OCI-LY1 (cell line): ENCODE measurements around the gene KCTD5.

ENCODE experiments used
- H2AFZ ChIP-seq: fragments of 200-600 bp; sonication (generic), shearing (Covaris generic); 2 replicates; pipeline ENCODE4 v1.6.0; 2014; ENCODE audit warnings: antibody characterized with exemption, mild to moderate bottlenecking, low read length
- H3F3A ChIP-seq: fragments of 200-600 bp; sonication (generic), shearing (Covaris generic); 2 replicates; pipeline ENCODE4 v1.6.0; 2014; ENCODE audit warnings: mild to moderate bottlenecking, antibody characterized with exemption, low read length, moderate library complexity; ENCODE audit not compliant: insufficient read depth
- H3K27ac ChIP-seq: fragments of 200-600 bp; sonication (generic); 2 replicates; pipeline ENCODE4 v1.5.1; 2014; ENCODE audit warnings: low read length, mixed run types, mild to moderate bottlenecking, low read depth; ENCODE audit not compliant: poor library complexity, severe bottlenecking
- H3K27me3 ChIP-seq: fragments of 200-600 bp; sonication (generic); 2 replicates; pipeline ENCODE4 v1.6.0; 2014; ENCODE audit warnings: antibody characterized with exemption, mild to moderate bottlenecking, low read length, moderate library complexity; ENCODE audit not compliant: insufficient read depth
- H3K36me3 ChIP-seq: fragments of 200-600 bp; sonication (generic); 2 replicates; pipeline ENCODE4 v1.6.1; 2014; ENCODE audit warnings: mild to moderate bottlenecking, antibody characterized with exemption, low read length, moderate library complexity, mixed read lengths; ENCODE audit not compliant: insufficient read depth
- H3K4me1 ChIP-seq: fragments of 200-600 bp; sonication (generic); 2 replicates; pipeline ENCODE4 v1.5.1; 2014; ENCODE audit warnings: mild to moderate bottlenecking, low read length, moderate library complexity; ENCODE audit not compliant: insufficient read depth, severe bottlenecking
- H3K4me2 ChIP-seq: fragments of 200-600 bp; sonication (generic), shearing (Covaris generic); 2 replicates; pipeline ENCODE4 v1.6.1; 2014; ENCODE audit warnings: low read length
- H3K4me3 ChIP-seq: fragments of 200-600 bp; sonication (generic); 2 replicates; pipeline ENCODE4 v1.5.1; 2014; ENCODE audit warnings: low read length, low read depth, mild to moderate bottlenecking, mixed read lengths; ENCODE audit not compliant: poor library complexity, severe bottlenecking
- H3K79me2 ChIP-seq: fragments of 200-600 bp; shearing (Covaris generic); 2 replicates; pipeline ENCODE4 v1.6.1; 2016; ENCODE audit warnings: mixed run types, low read length, mixed read lengths; ENCODE audit not compliant: insufficient read depth
- H3K9ac ChIP-seq: fragments of 200-600 bp; sonication (generic), shearing (Covaris generic); 2 replicates; pipeline ENCODE4 v1.6.1; 2014; ENCODE audit warnings: mild to moderate bottlenecking, low read length, mixed read lengths
- H3K9me2 ChIP-seq: fragments of 200-600 bp; sonication (generic), shearing (Covaris generic); 2 replicates; pipeline ENCODE4 v1.6.1; 2014; ENCODE audit warnings: low read depth, mild to moderate bottlenecking, low read length, mixed read lengths
- H3K9me3 ChIP-seq: fragments of 200-600 bp; shearing (Covaris generic); 2 replicates; pipeline ENCODE4 v1.6.1; 2014; ENCODE audit warnings: low read length, mixed read lengths
- H4K20me1 ChIP-seq: fragments of 200-600 bp; sonication (generic), shearing (Covaris generic); 2 replicates; pipeline ENCODE4 v1.6.0; 2016; ENCODE audit warnings: mild to moderate bottlenecking, low read length; ENCODE audit not compliant: insufficient read depth
- EZH2 ChIP-seq: fragments of 200-600 bp; sonication (generic), shearing (Covaris generic); IDR thresholded peaks from 2 replicates; pipeline ENCODE4 v1.8.0; 2017; ENCODE audit warnings: borderline replicate concordance, mixed run types, mild to moderate bottlenecking, antibody characterized with exemption, low read length, moderate library complexity, mixed read lengths
- TF ChIP-seq, protein P1 (sequence below): fragments of 200-600 bp; sonication (generic), shearing (Covaris generic); IDR thresholded peaks from 2 replicates; pipeline ENCODE4 v1.5.1; 2017; ENCODE audit warnings: mild to moderate bottlenecking, antibody characterized with exemption, low read length, moderate library complexity, mixed read lengths

KCTD5 gene

GRCh38 chr16:2702871-2703745, 20.8 kb downstream of the KCTD5 start:
- Histone ChIP-seq H3K36me3 (peaks cover 25% of the 10 kb centered on the region), H2AFZ (no peak overlapping the region), H3K79me2 (no peaks in the 10 kb centered on the region), H3K27me3 (no peaks in the 10 kb centered on the region), H4K20me1 (no peaks in the 10 kb centered on the region), H3F3A (no peaks in the 10 kb centered on the region), H3K4me3 (no peak overlapping the region), H3K9ac (no peak overlapping the region), H3K27ac (no peak overlapping the region), H3K9me3 (no peaks in the 10 kb centered on the region), H3K4me2 (no peak overlapping the region), H3K9me2 (no peaks in the 10 kb centered on the region), H3K4me1 (no peaks in the 10 kb centered on the region)
- TF ChIP-seq EZH2, result no peak
- TF ChIP-seq, protein P1, sequence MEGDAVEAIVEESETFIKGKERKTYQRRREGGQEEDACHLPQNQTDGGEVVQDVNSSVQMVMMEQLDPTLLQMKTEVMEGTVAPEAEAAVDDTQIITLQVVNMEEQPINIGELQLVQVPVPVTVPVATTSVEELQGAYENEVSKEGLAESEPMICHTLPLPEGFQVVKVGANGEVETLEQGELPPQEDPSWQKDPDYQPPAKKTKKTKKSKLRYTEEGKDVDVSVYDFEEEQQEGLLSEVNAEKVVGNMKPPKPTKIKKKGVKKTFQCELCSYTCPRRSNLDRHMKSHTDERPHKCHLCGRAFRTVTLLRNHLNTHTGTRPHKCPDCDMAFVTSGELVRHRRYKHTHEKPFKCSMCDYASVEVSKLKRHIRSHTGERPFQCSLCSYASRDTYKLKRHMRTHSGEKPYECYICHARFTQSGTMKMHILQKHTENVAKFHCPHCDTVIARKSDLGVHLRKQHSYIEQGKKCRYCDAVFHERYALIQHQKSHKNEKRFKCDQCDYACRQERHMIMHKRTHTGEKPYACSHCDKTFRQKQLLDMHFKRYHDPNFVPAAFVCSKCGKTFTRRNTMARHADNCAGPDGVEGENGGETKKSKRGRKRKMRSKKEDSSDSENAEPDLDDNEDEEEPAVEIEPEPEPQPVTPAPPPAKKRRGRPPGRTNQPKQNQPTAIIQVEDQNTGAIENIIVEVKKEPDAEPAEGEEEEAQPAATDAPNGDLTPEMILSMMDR, result no peak

- no peaks in the 10 kb centered on the region for H4K20me1 ChIP-seq
- H3K79me2 ChIP-seq, result no peaks in the 10 kb centered on the region
- H3K4me3 ChIP-seq, result no peak overlapping the region
- H3K9me2 ChIP-seq, result no peaks in the 10 kb centered on the region
- no peak for TF ChIP-seq EZH2
- TF ChIP-seq, protein P1, result no peak
- peaks cover 20% of the 10 kb centered on the region for H3K36me3 ChIP-seq
- H2AFZ ChIP-seq, result no peak overlapping the region
- H3K9ac ChIP-seq, result no peak overlapping the region
- no peaks in the 10 kb centered on the region for H3K27me3 ChIP-seq
- no peaks in the 10 kb centered on the region for H3F3A ChIP-seq
- H3K4me2 ChIP-seq, result no peak overlapping the region
- H3K9me3 ChIP-seq, result no peaks in the 10 kb centered on the region
- H3K27ac ChIP-seq, result no peak overlapping the region
- no peaks in the 10 kb centered on the region for H3K4me1 ChIP-seq
Observed at GRCh38 chr16:2704166-2704982, 22.1 kb downstream of the KCTD5 start.

- H2AFZ ChIP-seq, result no peak overlapping the region
- no peak overlapping the region for H3K4me3 ChIP-seq
- no peaks in the 10 kb centered on the region for H3F3A ChIP-seq
- H3K79me2 ChIP-seq, result no peaks in the 10 kb centered on the region
- H3K27ac ChIP-seq, result no peak overlapping the region
- no peaks in the 10 kb centered on the region for H4K20me1 ChIP-seq
- peaks cover 14% of the 10 kb centered on the region for H3K36me3 ChIP-seq
- no peak overlapping the region for H3K9ac ChIP-seq
- H3K27me3 ChIP-seq, result no peaks in the 10 kb centered on the region
- H3K4me2 ChIP-seq, result no peak overlapping the region
- no peaks in the 10 kb centered on the region for H3K9me2 ChIP-seq
- no peaks in the 10 kb centered on the region for H3K9me3 ChIP-seq
- H3K4me1 ChIP-seq, result no peaks in the 10 kb centered on the region
- TF ChIP-seq, protein P1, result no peak
- TF ChIP-seq EZH2, result no peak
Observed at GRCh38 chr16:2704983-2705275, 22.6 kb downstream of the KCTD5 start.
